Stomach (tissue), 9 donors: ENCODE data around the gene YPEL2. TPM values are rescaled to one million over a fixed set of nuclear protein-coding genes. Genes with fewer than 3 reads are reported as not detected.

ENCODE experiments used
- DNase-seq, 2 donors: peaks; one replicate each; pipeline versions ENCODE4 v3.0.0 to v3.0.0-alpha.2; 2013 to 2019
- H3K27ac ChIP-seq, 5 donors: fragments of 200-600 bp in 4 of 5; sonication (generic) in 4 of 5; one replicate each; pipeline ENCODE4 v1.5.1; 2013 to 2019; ENCODE audit warnings: mild to moderate bottlenecking in 1 of 5, moderate library complexity in 1 of 5
- H3K27me3 ChIP-seq, 3 donors: fragments of 200-600 bp; sonication (generic); one replicate each; pipeline ENCODE4 v1.5.1; 2017 to 2019; ENCODE audit warnings: mixed run types in 1 of 3
- H3K36me3 ChIP-seq, 4 donors: fragments of 200-600 bp; sonication (generic); 1 replicate in 3 of 4; 2 replicates in 1 of 4; pipeline ENCODE4 v1.5.1; 2016 to 2019
- H3K4me1 ChIP-seq, 4 donors: fragments of 200-600 bp; sonication (generic); one replicate each; pipeline ENCODE4 v1.5.1; 2016 to 2019
- H3K4me3 ChIP-seq, 4 donors: fragments of 200-600 bp; sonication (generic) in 3 of 4; one replicate each; pipeline ENCODE4 v1.5.1; 2016 to 2019; ENCODE audit warnings: mild to moderate bottlenecking in 1 of 4
- H3K9me3 ChIP-seq, 4 donors: fragments of 200-600 bp; sonication (generic); one replicate each; pipeline ENCODE4 v1.5.1; 2016 to 2019
- CTCF ChIP-seq, 7 experiments: fragments of 450-650 bp in 4 of 7; fragments of 200-600 bp in 3 of 7; sonication (generic) in 3 of 7; IDR thresholded peaks; one replicate each; pipeline ENCODE4 v1.5.1; 2016 to 2019; ENCODE audit warnings: antibody characterized with exemption in 7 of 7, control low read depth in 2 of 7, mild to moderate bottlenecking in 1 of 7
- EP300 ChIP-seq: sonication (generic); formaldehyde crosslinking; IDR thresholded peaks from one replicate; pipeline ENCODE4 v1.6.1; 2017; ENCODE audit warnings: antibody characterized with exemption
- POLR2A ChIP-seq, 4 donors: fragments of 450-650 bp; IDR thresholded peaks; one replicate each; pipeline ENCODE4 v1.6.1; 2016; ENCODE audit warnings: antibody characterized with exemption in 4 of 4, control low read depth in 2 of 4, mild to moderate bottlenecking in 1 of 4, moderate library complexity in 1 of 4
- POLR2AphosphoS5 ChIP-seq, 3 donors: sonication (generic); formaldehyde crosslinking; IDR thresholded peaks; one replicate each; pipeline ENCODE4 v1.6.1; 2016; ENCODE audit warnings: antibody characterized with exemption in 3 of 3
- WGBS, 5 donors: extraction: QIAGEN DNeasy Blood & Tissue Kit in 3 of 5; methylation state at CpG; one replicate each; pipeline versions ENCODE4 v1.1.5 to v1.1.7; 2013 to 2018; 5-methylcytosine and 5-hydroxymethylcytosine counted together
- intact Hi-C: fragments of 100-400 bp; cut with DNase I; formaldehyde crosslinking; loops from one replicate; pipeline ENCODE4 v1.15.1; 2023; ENCODE audit warnings: low total_unique reads
- polyA plus RNA-seq, 3 donors: library from polyadenylated mRNA; stranded (reverse); fragments of 200-250 nt; gene quantifications; one replicate each; pipeline ENCODE4 v1.2.3, GENCODE V29; 2013
- total RNA-seq, 5 donors: library from RNA; depleted of rRNA; stranded (reverse); fragments of >200 nt; gene quantifications; one replicate each; pipeline versions ENCODE4 v1.1.0 to v1.2.3, GENCODE V29; 2014 to 2016
- donor health status: healthy with polysubstance abuse.
- donor health status: Bipolar disorder and iron deficiency.
- donor health status: healthy.

The YPEL2 gene
- total and polyA plus RNA-seq, 8 donors: 4.4 to 60.8 (median 24.7) TPM

GRCh38 chr17:59404471-59404870, 73.0 kb downstream of the YPEL2 start:
- H3K36me3 ChIP-seq: peaks cover 2 to 50% (median 38%) of the 10 kb centered on the region in 4 donors
- TF ChIP-seq POLR2AphosphoS5 (IDR thresholded peaks at IDR 0.05) (no peak), CTCF (IDR thresholded peaks at IDR 0.05) (no peak), POLR2A (IDR thresholded peaks at IDR 0.05) (no peak), EP300 (no peak)
- H3K9me3 ChIP-seq: peaks cover 0 to 2% (median under 1%) of the 10 kb centered on the region in 4 donors
- intact Hi-C loops: no loop called here
- no peak overlapping the region for H3K4me3 ChIP-seq
- no peak for DNase-seq
- peaks cover 16 to 45% (median 33%) of the 10 kb centered on the region in 4 donors for H3K4me1 ChIP-seq
- 71 to 98% (median 77%) methylated on average over 3 of the region's 3 CpGs for WGBS, 5 donors
- H3K27ac ChIP-seq: no peak overlapping the region
- no peaks in the 10 kb centered on the region for H3K27me3 ChIP-seq

GRCh38 chr17:59405944-59406705, 74.7 kb downstream of the YPEL2 start:
- Histone ChIP-seq H3K4me1 (peaks cover 13 to 31% (median 24%) of the 10 kb centered on the region in 4 donors), H3K9me3 (peaks cover 0 to 10% (median 6%) of the 10 kb centered on the region in 4 donors), H3K27me3 (no peaks in the 10 kb centered on the region), H3K36me3 (peaks cover 0 to 41% (median 37%) of the 10 kb centered on the region in 4 donors), H3K4me3 (no peak overlapping the region), H3K27ac (peak overlapping the region in 2 of 5 donors; percentile 16 to 62)
- no peak for DNase-seq
- no peak for TF ChIP-seq POLR2A (IDR thresholded peaks at IDR 0.05)
- TF ChIP-seq POLR2AphosphoS5 (IDR thresholded peaks at IDR 0.05): no peak
- TF ChIP-seq CTCF (IDR thresholded peaks at IDR 0.05): no peak
- no peak for TF ChIP-seq EP300
- intact Hi-C loops: no loop called here
- WGBS, 5 donors: 83 to 87% (median 85%) methylated on average over 12 to 13 of the region's 13 CpGs

- intact Hi-C loops: no loop called here
- Histone ChIP-seq H3K9me3 (peaks cover 0 to 10% (median 6%) of the 10 kb centered on the region in 4 donors), H3K36me3 (peaks cover 0 to 41% (median 36%) of the 10 kb centered on the region in 4 donors), H3K27ac (peak overlapping the region in 3 of 5 donors; percentile 20 to 62 (median 51)), H3K27me3 (no peaks in the 10 kb centered on the region), H3K4me1 (peaks cover 9 to 23% (median 17%) of the 10 kb centered on the region in 4 donors), H3K4me3 (no peak overlapping the region)
- no peak for TF ChIP-seq CTCF (IDR thresholded peaks at IDR 0.05)
- TF ChIP-seq POLR2A (IDR thresholded peaks at IDR 0.05): no peak
- no peak for TF ChIP-seq POLR2AphosphoS5 (IDR thresholded peaks at IDR 0.05)
- TF ChIP-seq EP300: no peak
- 29 to 35% (median 33%) methylated on average over 7 of the region's 7 CpGs for WGBS, 5 donors
- peak in 1 of 2 donors; percentile 69 for DNase-seq
Observed at GRCh38 chr17:59406808-59407381, 75.4 kb downstream of the YPEL2 start.

GRCh38 chr17:59409336-59410048, 78.0 kb downstream of the YPEL2 start:
- no peaks in the 10 kb centered on the region for H3K27me3 ChIP-seq
- H3K36me3 ChIP-seq: peaks cover 0 to 16% (median 12%) of the 10 kb centered on the region in 4 donors
- WGBS, 5 donors: 83 to 90% (median 90%) methylated on average over 3 of the region's 3 CpGs
- TF ChIP-seq POLR2A (IDR thresholded peaks at IDR 0.05): no peak
- no peak for TF ChIP-seq CTCF (IDR thresholded peaks at IDR 0.05)
- TF ChIP-seq EP300: no peak
- TF ChIP-seq POLR2AphosphoS5 (IDR thresholded peaks at IDR 0.05): no peak
- intact Hi-C loops: no loop called here
- no peak overlapping the region for H3K27ac ChIP-seq
- peaks cover 0 to 10% (median 6%) of the 10 kb centered on the region in 4 donors for H3K9me3 ChIP-seq
- peaks cover 9 to 20% (median 16%) of the 10 kb centered on the region in 4 donors for H3K4me1 ChIP-seq
- no peak for DNase-seq
- no peak overlapping the region for H3K4me3 ChIP-seq
